Forelimb muscle (tissue), 1 donor: ENCODE results near the gene SOX2. TPM values are rescaled to one million over a fixed set of nuclear protein-coding genes. Genes with fewer than 3 reads are reported as not detected.

Experiments
- DNase-seq: peaks from one replicate; pipeline ENCODE4 v3.0.0-alpha.2; 2013; ENCODE audit warnings: low read depth
- polyA plus RNA-seq: library from polyadenylated mRNA; unstranded; fragments of 120-200 nt; gene quantifications from one replicate; pipeline ENCODE4 v1.2.1, GENCODE V29; 2013; ENCODE audit not compliant: insufficient read length

Gene SOX2
- polyA plus RNA-seq, result 0.10 TPM

- DNase-seq, result no peak
These were observed at the start of gene SOX2 for GRCh38 chr3:181711325-181712135. SOX2 (plus strand) TSS chr3:181711925; CDS start chr3:181712361, 436 bp downstream.

- DNase-seq, result no peak
These were observed 28.2 kb upstream of the SOX2 start for GRCh38 chr3:181683563-181683962.

- no peak for DNase-seq
These were observed 24.5 kb upstream of the SOX2 start for GRCh38 chr3:181687190-181687589.

GRCh38 chr3:181687731-181688130 lies 24.0 kb upstream of the SOX2 start:
- DNase-seq, result no peak

- DNase-seq, result no peak
These were observed 22.2 kb upstream of the SOX2 start for GRCh38 chr3:181689546-181689945.

- DNase-seq, result no peak
These were observed 21.0 kb upstream of the SOX2 start for GRCh38 chr3:181690769-181691168.

GRCh38 chr3:181691901-181692300 lies 19.8 kb upstream of the SOX2 start:
- DNase-seq, result no peak

- DNase-seq, result no peak
These were observed 19.2 kb upstream of the SOX2 start for GRCh38 chr3:181692311-181693145.

- DNase-seq, result no peak
These were observed 18.4 kb upstream of the SOX2 start for GRCh38 chr3:181693280-181693679.

GRCh38 chr3:181694805-181695660 lies 16.7 kb upstream of the SOX2 start:
- DNase-seq, result no peak

GRCh38 chr3:181695661-181696491 lies 15.8 kb upstream of the SOX2 start:
- DNase-seq, result no peak

GRCh38 chr3:181696626-181697230 lies 15.0 kb upstream of the SOX2 start:
- DNase-seq, result no peak

- no peak for DNase-seq
These were observed 13.3 kb upstream of the SOX2 start for GRCh38 chr3:181698263-181698954.

- no peak for DNase-seq
These were observed 12.4 kb upstream of the SOX2 start for GRCh38 chr3:181699171-181699903.

- peak; percentile 64 for DNase-seq
These were observed 11.3 kb upstream of the SOX2 start for GRCh38 chr3:181700168-181701087.

- DNase-seq, result no peak
These were observed 10.6 kb upstream of the SOX2 start for GRCh38 chr3:181701096-181701495.

GRCh38 chr3:181703601-181704420 lies 7.9 kb upstream of the SOX2 start:
- no peak for DNase-seq
